Stimulated activated CD8-positive, alpha-beta memory T cell treated with anti-CD3 and anti-CD28 coated beads, Interleukin-2, amount 100 ng/mL, for 1 hour (primary cell): Measurements from ENCODE around the gene SYNGR2.
"Not testable (repeated sequence)": the region's sequence is repeated elsewhere in the genome, so short reads cannot be mapped to it uniquely, and the experiment has no call there.

Source experiments
- DNase-seq, 2 donors: peaks; one replicate each; pipeline ENCODE4 v3.0.0-alpha.2; 2020; ENCODE audit warnings: low read depth in 2 of 2

SYNGR2 gene

GRCh38 chr17:78130090-78130436 is 38.3 kb upstream of the SYNGR2 start:
- no peak for DNase-seq

DNA sequence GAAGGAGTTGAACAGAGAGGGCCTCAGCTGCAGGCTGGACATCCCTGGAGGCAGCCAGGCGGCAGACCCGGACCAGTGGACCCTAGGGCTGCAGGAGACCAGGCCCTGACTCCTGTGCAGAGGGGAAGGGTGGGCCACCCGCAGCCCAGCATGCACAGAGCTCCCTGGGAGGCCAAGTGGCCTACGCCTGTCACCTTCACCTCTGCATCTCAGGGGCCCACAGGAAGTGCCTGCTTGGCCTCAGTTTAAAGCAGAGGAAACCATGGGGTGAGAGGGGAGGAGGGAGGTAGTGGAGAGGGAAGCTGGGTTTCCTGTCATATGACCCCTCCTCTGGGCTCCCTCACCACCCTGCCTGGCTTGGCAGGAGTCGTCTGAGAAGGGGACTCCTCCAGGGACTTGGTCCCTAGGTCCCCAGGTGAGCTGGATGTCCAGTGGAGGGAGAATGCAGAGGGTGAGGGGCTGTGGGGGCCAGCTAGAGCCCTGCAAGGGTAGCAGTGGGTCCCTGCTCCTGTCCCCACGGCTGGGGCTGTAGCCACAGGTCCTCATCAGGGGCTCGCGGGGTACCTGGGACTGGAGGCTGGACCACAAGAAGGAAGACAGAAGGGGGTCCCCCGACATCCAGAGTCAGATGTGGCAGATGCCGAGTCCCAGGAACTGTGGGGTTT is 37.8 kb upstream of the SYNGR2 start, which contains the start of gene TMC8:
Gene TMC8 (plus strand): TSS at position 335 of the 665 bp plus-strand sequence. CDS start 818 bp downstream, outside the sequence.
- peak in 1 of 2 donors; percentile 63 for DNase-seq

GRCh38 chr17:78131172-78132083 is 37.0 kb upstream of the SYNGR2 start:
- DNase-seq: no peak

- DNase-seq: peak in 1 of 2 donors; percentile 50
Measured at GRCh38 chr17:78132084-78132676, 36.2 kb upstream of the SYNGR2 start.

- DNase-seq: no peak
Measured at GRCh38 chr17:78132767-78133178, 35.6 kb upstream of the SYNGR2 start.

DNA sequence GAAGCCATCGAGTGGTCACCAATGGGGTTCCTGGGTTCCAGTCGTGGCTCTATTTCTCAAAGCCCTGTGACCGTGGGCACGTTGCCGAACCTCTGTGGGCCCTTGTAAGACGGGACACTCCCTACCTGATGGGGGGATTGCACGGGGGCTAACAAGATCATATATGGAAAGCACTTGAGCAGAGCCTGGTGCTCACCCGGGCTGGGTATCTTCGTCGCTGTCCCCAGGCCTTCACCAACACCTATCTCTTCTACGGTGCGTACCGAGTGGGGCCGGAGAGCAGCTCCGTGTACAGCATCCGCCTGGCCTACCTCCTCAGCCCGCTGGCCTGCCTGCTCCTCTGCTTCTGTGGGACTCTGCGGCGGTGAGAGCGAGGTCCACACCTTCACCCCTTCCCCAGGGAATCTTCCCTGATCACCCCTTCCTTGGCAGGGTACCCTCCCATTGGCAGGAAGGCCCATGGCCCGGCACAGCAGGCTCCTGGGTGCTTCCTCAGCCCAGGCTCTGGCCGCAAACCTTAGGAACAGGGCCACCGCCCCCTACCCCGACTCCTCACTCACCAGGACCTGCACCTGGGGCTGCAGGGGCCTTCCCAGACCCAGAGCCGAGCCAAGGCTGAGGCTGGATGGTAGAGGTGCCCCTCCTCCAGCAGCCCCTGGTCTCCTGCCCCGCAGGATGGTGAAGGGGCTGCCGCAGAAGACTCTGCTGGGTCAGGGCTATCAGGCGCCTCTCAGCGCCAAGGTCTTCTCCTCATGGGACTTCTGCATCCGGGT is 35.0 kb upstream of the SYNGR2 start:
- DNase-seq: no peak

DNA sequence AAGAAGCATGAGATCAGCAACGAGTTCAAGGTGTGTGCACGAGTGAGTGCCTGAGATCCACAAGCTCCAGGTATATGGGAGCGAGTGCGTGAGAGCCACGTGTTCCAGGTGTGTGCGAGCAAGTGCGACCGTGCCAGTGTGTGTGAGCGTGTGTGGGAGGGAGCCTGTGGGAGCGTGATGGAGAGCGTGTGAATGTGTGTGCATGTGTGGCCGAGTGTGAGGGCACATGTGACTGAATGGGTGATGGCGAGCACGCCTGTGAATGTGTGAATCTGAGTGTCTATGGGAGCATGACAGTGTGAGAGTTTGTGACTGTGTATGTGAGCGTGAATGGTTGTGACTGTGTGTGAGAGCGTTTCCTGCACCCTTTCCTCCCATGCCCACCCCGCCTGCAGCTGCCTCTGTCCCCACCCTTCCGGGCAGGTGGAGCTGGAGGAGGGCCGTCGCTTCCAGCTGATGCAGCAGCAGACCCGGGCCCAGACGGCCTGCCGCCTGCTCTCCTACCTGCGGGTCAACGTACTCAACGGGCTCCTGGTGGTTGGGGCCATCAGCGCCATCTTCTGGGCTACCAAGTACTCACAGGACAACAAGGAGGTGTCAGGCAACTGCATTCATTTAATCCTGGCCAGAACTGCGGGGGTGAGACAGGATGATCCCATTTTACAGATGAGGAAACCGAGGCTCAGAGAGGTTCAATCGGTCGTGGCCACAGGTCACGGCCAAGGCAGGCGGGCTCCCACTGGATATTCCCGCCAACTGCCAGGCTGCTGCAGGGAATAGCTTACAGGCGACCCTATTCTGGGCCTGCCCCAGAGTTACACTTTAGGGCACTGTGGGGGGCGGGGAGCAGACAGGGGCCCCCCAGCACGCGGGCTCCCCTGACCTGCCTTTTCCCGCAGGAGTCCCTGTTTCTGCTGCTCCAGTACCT is 34.1 kb upstream of the SYNGR2 start:
- DNase-seq: peak in 1 of 2 donors; percentile 62

DNA sequence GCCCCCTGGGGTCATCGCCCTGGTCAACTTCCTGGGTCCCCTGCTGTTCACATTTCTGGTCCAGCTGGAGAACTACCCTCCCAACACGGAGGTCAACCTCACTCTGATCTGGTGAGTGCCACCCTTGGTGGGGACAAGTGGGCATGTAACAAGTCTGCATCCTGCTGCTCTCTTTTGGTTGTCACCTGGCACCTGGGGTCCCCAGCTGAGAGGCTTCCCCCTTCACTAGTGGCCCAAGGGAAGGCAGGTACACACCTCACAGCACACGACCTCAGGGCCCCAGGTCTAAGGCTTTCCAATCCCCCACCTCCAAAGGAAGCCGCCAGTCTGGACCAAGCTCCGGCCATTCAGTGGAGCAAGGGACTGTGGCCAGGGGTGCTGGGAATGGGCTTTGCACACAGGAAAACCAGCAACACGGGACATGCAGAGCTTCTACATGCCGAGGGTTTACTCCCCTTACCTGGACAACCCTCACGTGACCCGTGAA is 33.4 kb upstream of the SYNGR2 start:
- DNase-seq: no peak

DNA sequence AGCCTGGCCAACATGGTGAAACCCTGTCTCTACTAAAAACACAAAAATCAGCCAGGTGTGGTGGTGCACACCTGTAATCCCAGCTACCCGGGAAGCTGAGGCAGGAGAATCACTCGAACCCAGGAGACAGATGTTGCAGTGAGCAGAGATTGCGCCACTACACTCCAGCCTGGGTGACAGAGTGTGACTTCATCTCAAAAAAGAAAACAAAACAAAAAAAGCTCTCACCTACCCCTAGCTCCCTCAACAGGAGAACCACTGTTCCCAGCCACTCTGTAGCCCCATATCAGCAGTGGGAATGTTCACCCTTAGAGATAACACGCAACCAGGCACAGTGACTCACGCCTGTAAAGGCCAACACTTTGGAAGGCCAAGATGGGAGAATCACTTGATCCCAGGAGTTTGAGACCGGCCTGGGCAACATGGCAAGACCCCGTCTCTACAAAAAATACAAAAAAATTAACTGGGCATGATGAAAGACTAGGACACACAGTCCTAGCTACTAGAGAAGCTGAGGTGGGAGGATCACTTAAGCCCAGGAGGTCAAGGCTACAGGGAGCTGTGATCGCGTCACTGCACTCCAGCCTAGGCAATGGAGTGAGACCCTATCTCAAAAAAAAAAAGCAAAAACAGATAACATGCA is 32.4 kb upstream of the SYNGR2 start:
- no peak for DNase-seq

DNA sequence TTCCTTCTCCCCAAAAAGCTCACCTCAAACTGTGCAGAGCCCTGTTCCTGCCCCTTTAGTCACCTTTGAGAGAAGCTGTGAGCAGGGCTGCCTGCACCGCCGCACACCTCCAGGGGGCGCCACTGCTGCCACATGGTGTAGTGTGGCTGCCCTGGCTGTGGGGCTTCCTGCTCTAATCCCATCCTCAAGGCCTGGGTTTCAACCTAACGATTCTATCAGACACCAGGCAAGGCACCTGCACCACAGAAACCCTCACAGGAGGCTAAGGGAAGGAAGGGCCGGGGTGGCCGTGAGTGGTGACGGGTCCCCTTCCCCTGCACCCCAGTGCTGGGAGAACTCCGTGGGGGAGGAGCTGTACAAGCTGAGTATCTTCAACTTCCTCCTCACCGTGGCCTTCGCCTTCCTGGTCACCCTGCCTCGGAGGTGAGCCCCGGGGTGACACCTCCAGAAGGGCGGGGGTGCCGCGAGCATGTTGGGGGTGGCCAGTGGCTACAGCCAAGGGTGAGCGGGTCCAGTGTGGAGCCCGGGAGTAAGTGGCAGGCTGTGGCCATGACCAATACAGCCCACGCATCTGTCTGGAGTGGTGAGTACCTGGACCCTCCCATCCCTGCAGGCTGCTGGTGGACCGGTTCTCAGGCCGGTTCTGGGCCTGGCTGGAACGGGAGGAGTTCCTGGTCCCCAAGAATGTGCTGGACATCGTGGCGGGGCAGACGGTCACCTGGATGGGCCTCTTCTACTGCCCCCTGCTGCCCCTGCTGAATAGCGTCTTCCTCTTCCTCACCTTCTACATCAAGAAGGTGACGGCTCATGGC is 30.8 kb upstream of the SYNGR2 start:
- no peak for DNase-seq

DNA sequence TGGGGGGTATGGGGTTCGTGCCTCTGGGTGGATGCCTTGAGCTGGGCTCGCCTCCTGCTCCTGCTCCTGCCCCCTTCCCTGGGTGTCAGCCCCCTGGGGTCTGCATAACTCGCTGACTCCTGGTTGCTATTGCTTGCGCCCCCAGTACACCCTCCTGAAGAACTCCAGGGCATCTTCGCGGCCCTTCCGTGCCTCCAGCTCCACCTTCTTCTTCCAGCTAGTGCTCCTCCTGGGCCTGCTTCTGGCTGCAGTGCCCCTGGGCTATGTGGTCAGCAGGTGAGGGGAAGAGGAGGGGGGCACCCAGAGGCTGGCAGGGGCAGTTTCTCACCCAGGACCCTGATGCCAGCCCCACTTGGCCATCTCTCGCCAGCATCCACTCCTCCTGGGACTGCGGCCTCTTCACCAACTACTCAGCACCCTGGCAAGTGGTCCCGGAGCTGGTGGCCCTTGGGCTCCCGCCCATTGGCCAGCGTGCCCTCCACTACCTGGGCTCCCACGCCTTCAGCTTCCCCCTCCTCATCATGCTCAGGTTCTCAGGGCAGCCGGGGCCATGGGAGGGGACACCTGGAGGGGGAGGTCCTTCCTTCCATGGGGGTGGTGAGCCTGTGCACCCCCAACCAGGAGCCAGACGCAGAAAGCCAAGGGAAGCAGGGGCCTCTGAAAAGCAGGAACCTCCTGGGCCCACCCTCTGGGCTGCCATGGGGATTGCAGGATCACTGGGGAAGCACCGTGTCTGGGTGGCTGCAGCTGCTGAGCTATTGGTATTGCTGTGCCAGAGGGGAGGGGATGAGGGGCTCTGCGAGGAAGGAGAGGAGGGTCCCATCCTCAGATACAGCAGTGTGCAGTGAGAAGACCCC is 29.9 kb upstream of the SYNGR2 start:
- no peak for DNase-seq

DNA sequence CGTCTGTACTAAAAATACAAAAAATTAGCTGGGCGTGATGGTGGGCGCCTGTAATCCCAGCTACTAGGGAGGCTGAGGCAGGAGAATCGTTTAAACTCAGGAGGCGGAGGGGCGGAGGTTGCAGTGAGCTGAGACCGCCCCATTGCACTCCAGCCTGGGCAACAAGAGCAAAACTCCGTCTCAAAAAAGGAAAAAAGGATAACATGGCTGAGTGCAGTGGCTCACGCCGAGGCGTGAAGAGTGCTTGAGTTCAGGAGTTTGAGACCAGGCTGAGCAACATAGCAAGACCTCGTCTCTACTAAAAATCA is 28.6 kb upstream of the SYNGR2 start:
- DNase-seq: not testable (repeated sequence)

GRCh38 chr17:78140169-78141051 is 28.0 kb upstream of the SYNGR2 start:
- DNase-seq: peak; percentile 77 to 85

- DNase-seq: no peak
Measured at GRCh38 chr17:78141437-78142118, 26.8 kb upstream of the SYNGR2 start.

DNA sequence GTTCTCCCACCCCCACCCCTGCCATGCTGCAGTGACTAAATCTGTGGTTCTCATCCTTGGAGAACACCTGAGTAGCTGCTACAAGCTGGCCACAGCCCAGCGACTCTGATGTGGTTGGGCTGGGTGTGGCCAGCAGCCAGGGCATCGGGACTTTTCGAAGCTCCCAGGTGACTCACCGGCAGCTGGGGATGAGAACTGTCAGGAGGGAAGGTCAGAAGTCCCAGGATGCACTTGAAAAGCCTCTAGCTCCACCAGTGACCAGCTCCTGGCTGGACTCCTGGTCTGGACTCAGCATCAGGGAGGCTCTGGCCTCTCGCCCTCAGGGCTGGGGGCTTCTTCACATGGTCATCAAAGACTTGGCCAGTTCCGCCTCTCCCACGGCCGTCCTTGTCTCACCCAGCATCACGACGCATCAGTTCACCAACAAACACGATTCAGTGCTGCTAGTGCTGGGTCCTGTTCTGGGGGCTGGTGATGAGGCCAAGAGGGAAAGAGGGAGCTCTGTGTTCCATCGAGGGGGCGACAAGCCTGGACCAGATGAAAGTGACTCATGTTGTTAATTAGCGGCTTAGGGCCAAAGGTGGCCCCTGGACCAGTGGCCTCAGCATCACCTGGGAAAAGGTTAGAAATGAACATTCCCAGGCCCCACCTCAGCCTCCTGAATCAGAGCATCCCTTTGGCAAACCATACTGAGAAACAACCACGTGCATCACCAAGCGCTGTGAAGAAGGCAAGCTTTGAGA is 26.1 kb upstream of the SYNGR2 start:
- DNase-seq: no peak
